WTC11 (cell line): Measurements from ENCODE around the gene LRRC40. TPM values are rescaled to one million over a fixed set of nuclear protein-coding genes. Genes with fewer than 3 reads are reported as not detected.

Experiments
- ATAC-seq: fragments of 200-7000 bp; cut with Tn5 transposase; 2 replicates; pipeline ENCODE4 v1.10.0; 2021; ENCODE audit warnings: mild to moderate bottlenecking, moderate library complexity
- CTCF ChIA-PET: fragments of 300-600 bp; sonication (Branson Sonifier 250); formaldehyde crosslinking; loops from one replicate; lab custom pipeline; 2021; ENCODE audit warnings: antibody characterized with exemption; lab: Charles Lee
- POLR2A ChIA-PET: fragments of 350-600 bp; sonication (Branson Sonifier 250); formaldehyde crosslinking; loops from one replicate; lab custom pipeline; 2021; ENCODE audit warnings: antibody characterized with exemption; lab: Charles Lee
- DNase-seq: peaks from one replicate; pipeline ENCODE4 v3.0.0; 2021; ENCODE audit warnings: low spot score
- H3K27ac Mint-ChIP-seq: 2 replicates; pipeline ENCODE4 v1.8.0; 2021; ENCODE audit warnings: mixed read lengths
- H3K27me3 Mint-ChIP-seq: 2 replicates; pipeline ENCODE4 v1.8.0; 2021; ENCODE audit warnings: low read depth, mild to moderate bottlenecking, moderate library complexity, mixed read lengths
- H3K36me3 Mint-ChIP-seq: 2 replicates; pipeline ENCODE4 v1.8.0; 2021; ENCODE audit warnings: mixed read lengths
- H3K4me1 Mint-ChIP-seq: 2 replicates; pipeline ENCODE4 v1.8.0; 2022; ENCODE audit warnings: mixed read lengths
- H3K4me3 Mint-ChIP-seq: 2 replicates; pipeline ENCODE4 v1.8.0; 2021; ENCODE audit warnings: mild to moderate bottlenecking, moderate library complexity, mixed read lengths
- H3K9me3 Mint-ChIP-seq: 2 replicates; pipeline ENCODE4 v1.8.0; 2021; ENCODE audit warnings: mixed read lengths
- AFF4 ChIP-seq: sonication (generic); formaldehyde crosslinking; IDR thresholded peaks from 2 replicates; pipeline ENCODE4 v1.8.1; 2023; ENCODE audit warnings: mild to moderate bottlenecking, missing genetic modification reagents, borderline replicate concordance
- E2F1 ChIP-seq: sonication (generic); formaldehyde crosslinking; IDR thresholded peaks from 2 replicates; pipeline ENCODE4 v1.8.0; 2022; ENCODE audit warnings: mild to moderate bottlenecking, missing genetic modification reagents
- E2F5 ChIP-seq: sonication (generic); formaldehyde crosslinking; IDR thresholded peaks from 2 replicates; pipeline ENCODE4 v1.8.1; 2022; ENCODE audit warnings: mild to moderate bottlenecking, moderate library complexity, missing genetic modification reagents
- ETV6 ChIP-seq: sonication (generic); formaldehyde crosslinking; IDR thresholded peaks from 2 replicates; pipeline ENCODE4 v1.8.1; 2022; ENCODE audit warnings: mild to moderate bottlenecking, missing genetic modification reagents
- GTF2I ChIP-seq: fragments of 250-450 bp; sonication (Bioruptor Pico); conservative IDR thresholded peaks from 2 replicates; pipeline ENCODE4 v1.4.0; 2021; ENCODE audit warnings: mild to moderate bottlenecking
- HMGXB4 ChIP-seq: sonication (generic); formaldehyde crosslinking; IDR thresholded peaks from 2 replicates; pipeline ENCODE4 v1.8.1; 2023; ENCODE audit warnings: mild to moderate bottlenecking, moderate library complexity, missing genetic modification reagents
- KAT7 ChIP-seq: sonication (generic); formaldehyde crosslinking; IDR thresholded peaks from 2 replicates; pipeline ENCODE4 v1.8.1; 2023; ENCODE audit warnings: missing genetic modification reagents, mild to moderate bottlenecking, borderline replicate concordance
- NFYB ChIP-seq: sonication (generic); formaldehyde crosslinking; conservative IDR thresholded peaks from 2 replicates; pipeline ENCODE4 v1.8.0; 2022; ENCODE audit warnings: low read depth, missing genetic modification reagents
- NR3C1 ChIP-seq: sonication (generic); formaldehyde crosslinking; conservative IDR thresholded peaks from 2 replicates; pipeline ENCODE4 v1.8.1; 2023; ENCODE audit warnings: low read depth, mild to moderate bottlenecking, missing genetic modification reagents
- PRDM15 ChIP-seq: sonication (generic); formaldehyde crosslinking; IDR thresholded peaks from 2 replicates; pipeline ENCODE4 v1.8.0; 2022; ENCODE audit warnings: missing genetic modification reagents
- RELA ChIP-seq: sonication (generic); formaldehyde crosslinking; IDR thresholded peaks from 2 replicates; pipeline ENCODE4 v1.8.1; 2022; ENCODE audit warnings: missing genetic modification reagents, mild to moderate bottlenecking, borderline replicate concordance
- USF1 ChIP-seq: sonication (generic); formaldehyde crosslinking; IDR thresholded peaks from 2 replicates; pipeline ENCODE4 v1.8.0; 2022; ENCODE audit warnings: mild to moderate bottlenecking, missing genetic modification reagents
- USF2 ChIP-seq: sonication (generic); formaldehyde crosslinking; IDR thresholded peaks from 2 replicates; pipeline ENCODE4 v1.8.1; 2023; ENCODE audit warnings: mild to moderate bottlenecking, missing genetic modification reagents, moderate library complexity
- ZBTB21 ChIP-seq: sonication (generic); formaldehyde crosslinking; IDR thresholded peaks from 2 replicates; pipeline ENCODE4 v1.8.1; 2023; ENCODE audit warnings: mild to moderate bottlenecking, missing genetic modification reagents, borderline replicate concordance
- ZBTB43 ChIP-seq: sonication (generic); formaldehyde crosslinking; IDR thresholded peaks from 2 replicates; pipeline ENCODE4 v1.8.1; 2023; ENCODE audit warnings: mild to moderate bottlenecking, missing genetic modification reagents
- ZNF317 ChIP-seq: sonication (generic); formaldehyde crosslinking; IDR thresholded peaks from 2 replicates; pipeline ENCODE4 v1.8.1; 2023; ENCODE audit warnings: low read depth, mild to moderate bottlenecking, moderate library complexity, missing genetic modification reagents, borderline replicate concordance
- ZNF425 ChIP-seq: fragments of 250-450 bp; sonication (Bioruptor Pico); conservative IDR thresholded peaks from 2 replicates; pipeline ENCODE4 v1.9.0; 2021; ENCODE audit warnings: mild to moderate bottlenecking
- total RNA-seq: library from RNA; stranded (reverse); gene quantifications from 3 replicates; pipeline ENCODE4 v1.2.3, GENCODE V29; 2021

Gene LRRC40
- total RNA-seq, 1 experiment from 2014 or later, result 26.7 TPM

- TF ChIP-seq GTF2I (no peak), USF2 (CRISPR knock-in tag) (no peak), ZNF425 (CRISPR knock-in tag) (no peak), ZNF317 (no peak), USF1 (no peak), ETV6 (CRISPR knock-in tag) (no peak), ZBTB21 (no peak), AFF4 (no peak), KAT7 (CRISPR knock-in tag) (no peak), ZBTB43 (no peak), E2F1 (CRISPR knock-in tag) (no peak)
These were observed 71.2 kb downstream of the LRRC40 start (continued) for GRCh38 chr1:70134148-70134547.

GRCh38 chr1:70117046-70117445 lies 88.3 kb downstream of the LRRC40 start:
- Mint-ChIP-seq H3K27me3 (no peaks in the 10 kb centered on the region), H3K4me3 (no peak overlapping the region), H3K27ac (no peak overlapping the region), H3K9me3 (peaks cover 9% of the 10 kb centered on the region), H3K36me3 (no peaks in the 10 kb centered on the region), H3K4me1 (0 out of 2 replicates have a peak, but pooled peaks cover 4% of the 10 kb centered on the region)
- no peak for ATAC-seq
- ChIA-PET CTCF (no interaction called here), POLR2A (no interaction called here)
- DNase-seq, result no peak
- TF ChIP-seq PRDM15, result no peak
- TF ChIP-seq NR3C1 (CRISPR knock-in tag), result no peak
- TF ChIP-seq NFYB, result no peak
- no peak for TF ChIP-seq E2F5
- no peak for TF ChIP-seq HMGXB4 (CRISPR knock-in tag)
- no peak for TF ChIP-seq RELA (CRISPR knock-in tag)
